NCI-H69 (cell line): ENCODE measurements around the gene ITPR1.

Experiments
- DNase-seq: peaks from one replicate; lab custom pipeline; 2025; lab: John Stamatoyannopoulos, UW

Gene ITPR1

DNA sequence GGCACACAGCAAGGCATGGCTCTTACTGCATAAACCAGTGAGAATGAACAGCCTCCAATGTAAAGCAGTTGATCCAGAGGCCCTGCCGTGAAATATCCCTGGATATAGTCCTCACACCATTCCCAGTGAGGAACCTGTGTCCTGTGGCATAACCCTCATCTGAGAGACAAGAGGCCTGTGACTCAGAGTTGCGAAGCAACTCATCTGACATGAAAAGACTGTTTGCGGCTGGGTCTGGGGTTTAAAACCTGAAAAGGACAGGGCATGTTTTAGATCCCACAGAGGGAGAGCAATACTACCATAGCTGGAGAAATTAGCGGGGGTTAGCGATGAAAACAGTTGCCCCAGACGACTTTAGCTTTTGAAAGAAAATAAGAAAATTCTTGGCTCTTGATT, 320.8 kb downstream of the ITPR1 start:
- no peak for DNase-seq

DNA sequence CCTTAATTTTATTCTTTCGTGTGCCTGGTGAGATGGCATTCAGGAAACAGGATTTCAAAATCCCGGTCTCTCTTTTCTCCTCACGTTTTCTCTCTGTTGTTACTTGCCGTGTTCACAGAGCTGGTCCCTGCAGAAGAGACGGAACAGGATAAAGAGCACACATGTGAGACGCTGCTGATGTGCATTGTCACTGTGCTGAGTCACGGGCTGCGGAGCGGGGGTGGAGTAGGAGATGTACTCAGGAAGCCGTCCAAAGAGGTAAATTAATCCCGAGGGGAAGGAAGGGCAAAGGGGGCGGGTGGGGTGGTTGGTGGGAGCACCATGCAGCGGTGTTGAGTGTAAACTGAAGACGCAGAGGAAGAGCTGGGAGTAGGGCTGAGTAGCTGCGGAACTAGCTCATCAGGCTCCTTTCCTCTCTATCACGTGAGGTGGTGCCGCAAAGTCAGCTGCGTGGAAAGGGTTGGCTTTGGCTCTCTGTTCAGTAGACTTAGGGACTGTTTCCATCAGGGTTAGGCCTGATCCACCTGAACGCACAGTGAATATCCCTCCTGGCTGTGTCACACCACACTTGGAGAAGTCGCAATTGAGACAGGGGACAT, 321.3 kb downstream of the ITPR1 start:
- no peak for DNase-seq

DNA sequence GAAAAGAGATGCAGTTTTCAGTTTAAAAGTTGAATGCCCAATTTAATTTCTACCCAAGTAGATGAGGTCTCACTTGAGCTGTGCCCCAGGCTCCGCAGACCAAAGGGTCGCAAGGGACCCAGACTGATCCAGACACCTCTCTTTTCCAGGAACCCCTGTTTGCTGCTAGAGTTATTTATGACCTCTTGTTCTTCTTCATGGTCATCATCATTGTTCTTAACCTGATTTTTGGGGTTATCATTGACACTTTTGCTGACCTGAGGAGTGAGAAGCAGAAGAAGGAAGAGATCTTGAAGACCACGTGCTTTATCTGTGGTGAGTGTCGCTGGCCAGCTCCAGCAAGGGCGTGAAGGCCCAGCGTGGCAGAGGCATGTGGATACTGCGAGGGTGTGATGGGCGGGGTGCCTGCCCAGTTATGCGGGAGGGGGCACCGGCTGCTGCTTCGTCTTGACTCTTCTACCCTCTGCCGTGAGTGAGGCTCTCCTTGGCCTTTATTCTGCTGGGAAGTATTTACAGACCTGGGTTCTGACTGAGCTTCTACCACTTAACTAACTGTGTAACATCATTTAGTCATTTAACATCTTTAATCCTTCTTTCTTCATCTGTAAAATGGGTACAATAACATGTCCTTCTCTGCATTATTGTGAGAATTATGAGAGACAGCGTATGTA, 321.9 kb downstream of the ITPR1 start:
- DNase-seq: no peak

DNA sequence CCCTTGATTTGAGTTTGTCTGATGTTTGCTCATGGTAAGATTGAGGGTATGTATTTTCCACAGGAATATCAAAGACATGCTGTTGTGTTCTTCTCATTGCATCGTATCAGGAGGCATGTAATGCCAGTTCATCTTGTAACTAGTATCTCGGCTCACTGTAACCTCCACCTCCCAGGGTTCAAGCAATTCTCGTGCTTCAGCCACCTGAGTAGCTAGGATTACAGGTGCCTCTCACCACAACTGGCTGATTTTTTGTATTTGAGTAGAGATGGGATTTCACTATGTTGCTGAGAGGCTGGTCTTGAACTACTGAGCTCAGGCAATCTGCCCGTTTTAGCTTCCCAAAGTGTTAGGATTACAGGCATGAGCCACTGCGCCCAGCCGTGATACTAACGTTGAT, 323.2 kb downstream of the ITPR1 start:
- no peak for DNase-seq

DNA sequence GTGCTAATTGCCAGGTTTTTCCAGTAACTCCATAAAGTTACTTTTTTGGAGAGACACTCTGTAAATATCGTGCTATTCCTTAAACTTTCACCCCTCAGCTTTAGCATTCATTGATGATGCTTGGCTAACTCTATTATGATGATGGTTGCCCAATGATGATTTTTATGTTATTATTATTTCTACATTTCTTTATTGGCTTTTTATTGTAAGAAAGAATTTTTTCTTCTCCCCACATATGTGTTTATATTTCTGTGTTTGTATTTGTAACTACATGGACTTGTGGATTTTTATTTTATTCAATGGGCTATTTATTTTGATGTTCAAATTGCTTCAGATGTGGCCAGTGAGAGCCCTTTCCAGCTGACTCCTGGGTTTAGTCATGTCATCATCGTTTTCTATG, 323.6 kb downstream of the ITPR1 start:
- no peak for DNase-seq

DNA sequence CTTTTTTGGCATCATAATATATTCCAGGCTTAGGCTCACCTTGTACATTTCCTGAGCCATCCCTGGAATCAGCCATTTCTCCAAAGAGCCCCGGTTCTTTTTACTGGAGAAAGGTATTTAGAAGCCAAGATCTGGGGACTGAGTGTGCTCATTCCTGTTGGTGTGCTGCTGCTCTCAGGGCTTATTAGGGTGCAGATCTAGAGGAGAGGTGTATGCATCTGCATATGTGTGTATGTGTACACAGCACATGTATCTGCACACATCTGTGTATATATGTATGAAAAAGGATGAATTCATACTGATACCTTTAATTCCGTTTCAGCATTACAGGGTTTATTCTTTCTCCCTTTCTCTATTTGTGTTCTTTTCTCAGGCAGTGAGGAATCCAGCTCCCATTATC, 324.0 kb downstream of the ITPR1 start:
- no peak for DNase-seq

DNA sequence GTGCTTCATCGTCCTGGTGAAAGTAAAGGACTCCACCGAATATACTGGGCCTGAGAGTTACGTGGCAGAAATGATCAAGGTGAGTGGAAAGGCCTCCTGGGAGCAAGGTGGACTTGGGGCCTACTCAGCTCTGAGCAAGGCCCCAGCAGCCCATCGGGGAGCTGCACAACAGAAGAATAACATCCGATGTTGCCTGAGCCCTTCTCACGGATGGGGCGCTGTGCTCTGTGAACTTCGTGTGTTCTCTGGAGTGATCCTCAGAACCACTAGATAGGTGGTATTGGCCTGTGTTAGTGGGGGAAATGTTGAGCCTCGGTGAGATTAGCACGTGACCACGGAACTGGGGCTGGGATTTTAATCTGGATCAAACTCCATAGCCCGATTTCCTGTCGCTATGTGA, 325.0 kb downstream of the ITPR1 start:
- DNase-seq: no peak

DNA sequence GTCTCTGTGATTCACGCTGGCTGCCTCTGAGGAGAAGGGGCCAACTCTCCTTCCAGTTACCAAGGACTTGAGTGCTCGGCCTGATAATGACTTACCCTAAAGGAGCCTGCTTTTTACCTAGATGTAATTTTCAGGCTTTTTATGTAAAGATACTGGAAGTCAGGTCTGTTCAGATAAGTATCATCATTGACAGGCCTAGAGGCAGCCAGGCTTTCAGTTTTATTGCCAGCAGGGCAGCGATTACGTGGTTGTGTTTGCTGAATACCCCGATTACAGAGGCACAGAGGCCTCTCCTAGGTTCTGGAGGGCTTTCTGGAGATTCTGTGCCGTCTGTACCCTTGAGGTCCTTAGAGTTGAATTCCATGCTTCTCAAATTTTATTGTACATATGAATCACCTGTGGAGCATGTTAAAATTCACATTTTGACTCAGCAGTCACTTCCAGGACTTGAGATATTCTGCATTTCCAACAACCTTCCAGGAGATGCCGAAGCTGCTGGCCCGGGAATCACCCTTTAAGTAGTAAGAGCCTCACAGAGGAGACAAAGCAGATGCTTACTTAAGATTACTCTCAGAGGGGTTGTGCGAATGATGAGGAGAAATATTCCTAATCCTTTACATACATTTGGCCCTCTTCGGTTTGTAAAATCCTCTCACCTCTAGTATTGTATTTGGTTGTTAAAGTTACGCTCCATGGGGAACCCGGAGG, 326.0 kb downstream of the ITPR1 start:
- DNase-seq: no peak

DNA sequence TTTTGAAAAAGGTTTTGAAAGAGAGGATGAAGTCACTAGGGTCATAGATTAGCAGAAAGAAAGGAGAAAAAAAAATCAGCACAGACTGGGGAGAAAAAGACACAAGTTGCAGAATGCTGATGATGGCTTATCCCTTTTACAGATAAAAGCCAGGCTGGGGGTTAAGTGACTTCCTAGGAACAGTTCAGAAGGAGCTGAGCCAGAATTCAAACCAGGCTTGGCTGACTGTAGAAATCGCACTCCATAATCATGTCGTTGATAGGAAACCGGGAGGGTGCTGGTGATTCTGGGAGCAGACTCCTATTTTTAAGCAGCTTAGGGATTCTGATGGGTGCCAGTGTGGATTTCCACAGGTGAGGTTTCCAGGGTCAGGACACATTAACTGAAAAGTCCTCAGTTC, 326.6 kb downstream of the ITPR1 start:
- DNase-seq: no peak

DNA sequence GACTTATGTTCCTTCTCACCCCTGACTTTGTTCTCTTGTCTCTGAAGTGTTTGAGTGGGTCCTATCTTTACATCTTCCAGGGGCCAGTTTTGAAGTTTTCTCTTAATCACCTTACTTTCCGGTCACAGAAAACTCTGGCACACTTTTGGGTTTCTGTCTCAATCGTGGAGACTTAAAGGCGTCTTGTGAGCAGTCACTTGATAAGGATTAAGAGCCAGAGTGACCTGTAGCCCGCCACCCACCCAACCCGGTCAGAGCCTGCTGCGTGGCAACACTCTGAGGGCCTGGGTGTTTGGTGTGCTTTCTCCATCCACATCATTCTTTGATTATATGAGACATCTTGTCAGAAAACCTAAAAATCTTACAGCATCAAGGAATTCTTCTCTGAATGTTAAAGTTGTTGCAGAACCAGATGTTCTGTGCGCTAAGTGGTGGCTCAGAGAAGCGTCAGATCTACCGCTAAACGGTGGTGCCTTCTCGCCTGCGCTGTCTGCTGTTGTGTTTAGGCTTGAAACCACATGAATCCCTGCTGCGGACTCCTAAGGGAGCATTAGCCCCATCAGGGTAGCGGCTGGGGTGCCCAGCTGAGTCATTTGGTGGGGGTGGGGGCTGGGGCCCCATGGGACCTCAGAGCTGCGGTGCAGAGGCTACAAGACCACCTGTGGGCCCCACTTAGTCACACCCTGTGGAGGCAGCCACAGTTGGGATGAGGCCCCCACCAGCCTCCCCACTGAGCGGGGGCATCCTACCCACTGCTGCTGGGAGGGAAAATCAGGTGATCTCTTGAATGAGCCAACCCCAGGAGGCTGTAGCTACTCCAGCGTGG, 327.4 kb downstream of the ITPR1 start:
- DNase-seq: no peak

DNA sequence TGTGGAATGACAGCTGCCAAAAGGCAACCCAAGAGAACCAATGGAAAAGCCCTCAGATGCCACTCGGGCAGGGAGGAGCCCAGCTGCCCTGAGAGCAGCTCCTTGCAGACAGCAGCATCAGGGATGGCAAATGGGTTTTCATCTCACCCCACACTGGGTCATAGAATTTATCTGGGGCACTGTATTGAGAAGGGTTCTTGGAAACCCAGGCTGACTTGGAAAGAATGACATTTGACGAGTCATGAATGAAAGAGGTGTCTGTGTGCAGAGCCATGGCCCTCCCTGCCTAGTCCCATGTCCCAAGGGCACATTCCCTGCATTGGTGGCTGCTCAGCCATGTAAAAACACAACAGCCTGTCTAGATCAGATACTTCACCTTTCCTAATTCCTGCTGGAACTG, 328.2 kb downstream of the ITPR1 start:
- DNase-seq: no peak

DNA sequence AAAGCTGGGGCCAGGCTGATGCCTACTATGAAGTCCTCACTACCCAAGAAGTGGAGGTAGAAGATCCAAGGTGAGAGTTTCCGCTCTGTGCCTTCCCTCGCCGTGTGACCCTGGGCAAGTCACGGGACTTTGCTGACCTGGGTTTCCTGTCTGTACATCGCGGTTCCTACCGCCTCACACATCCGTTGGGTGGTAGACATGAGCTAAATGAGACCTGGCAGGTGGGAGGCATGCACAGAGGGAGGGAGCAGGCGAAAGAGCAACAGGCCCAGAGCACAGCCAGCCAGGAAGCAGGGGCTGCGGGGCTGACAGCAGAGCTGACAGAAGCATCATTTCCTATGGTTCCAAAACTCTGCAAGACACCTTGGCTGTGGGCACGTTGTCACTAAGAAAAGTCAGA, 328.8 kb downstream of the ITPR1 start:
- no peak for DNase-seq

- DNase-seq: no peak
Observed at GRCh38 chr3:4822568-4822967, 329.4 kb downstream of the ITPR1 start.

DNA sequence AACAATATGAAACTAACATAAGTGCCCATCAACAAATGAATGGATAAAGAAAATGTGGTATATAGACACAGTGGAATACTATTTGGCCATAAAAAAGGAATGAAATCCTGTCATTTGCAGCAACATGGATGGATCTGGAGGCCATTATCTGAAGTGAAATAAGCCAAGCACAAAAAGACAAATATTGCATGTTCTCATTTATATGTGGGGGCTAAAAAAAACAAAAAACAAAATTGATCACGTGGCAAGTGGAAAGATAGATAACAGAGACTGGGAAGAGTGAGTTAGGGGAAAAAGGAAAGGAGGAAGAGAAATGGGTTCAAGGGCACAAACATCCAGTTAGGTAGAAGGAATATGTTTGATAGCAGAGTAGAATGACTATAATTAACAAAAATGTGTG, 330.2 kb downstream of the ITPR1 start:
- no peak for DNase-seq

- DNase-seq: no peak
Observed at GRCh38 chr3:4823986-4824925, 331.1 kb downstream of the ITPR1 start.

GRCh38 chr3:4824926-4825325, 331.8 kb downstream of the ITPR1 start:
- DNase-seq: peak; percentile 20

DNA sequence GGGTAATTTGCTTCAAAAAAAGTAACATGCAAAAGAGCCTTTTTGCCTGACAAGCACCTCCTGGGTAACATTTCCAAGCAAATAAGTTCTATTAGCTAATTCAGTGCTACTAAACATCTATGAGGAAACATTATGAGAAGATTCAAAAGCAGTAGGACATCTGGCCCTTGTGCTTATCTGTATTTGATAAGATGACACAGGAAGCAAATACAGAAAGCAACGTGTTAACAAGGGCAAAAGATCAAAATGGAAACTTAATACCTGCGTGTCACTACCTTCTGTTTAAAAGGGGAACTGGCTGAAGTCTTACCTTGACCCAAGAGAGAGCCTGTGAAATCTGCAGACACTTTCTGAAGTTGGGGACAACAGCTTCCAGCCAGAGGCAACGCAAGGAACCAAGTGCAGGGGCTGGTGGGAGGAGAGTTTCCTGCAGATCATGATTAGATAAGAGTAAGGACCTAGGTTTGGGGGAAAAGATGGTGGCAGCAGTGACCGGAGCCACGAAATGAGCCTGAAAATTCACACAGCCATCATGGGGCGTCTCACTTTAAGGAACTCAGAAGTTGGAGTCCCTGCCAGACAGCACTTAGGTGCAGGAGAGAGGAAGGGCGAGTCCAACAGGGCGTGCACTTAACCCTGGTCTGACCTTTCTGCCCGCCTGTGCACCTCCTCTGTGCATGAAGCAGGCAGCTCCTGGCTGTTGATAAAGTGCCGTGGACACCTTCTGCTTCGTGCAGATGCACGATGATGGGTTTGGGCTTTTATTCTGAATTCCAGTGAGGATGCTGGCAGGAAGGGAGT, 332.5 kb downstream of the ITPR1 start:
- no peak for DNase-seq

- no peak for DNase-seq
Observed at GRCh38 chr3:4826237-4827100, 333.3 kb downstream of the ITPR1 start.

- no peak for DNase-seq
Observed at GRCh38 chr3:4827767-4828166, 334.6 kb downstream of the ITPR1 start.
